ENCODE measurements around the gene GRAP.

GRAP gene

GRCh38 chr17:19018600-19018950 lies 28.2 kb downstream of the GRAP start:
- no peak for DNase-seq (ENCODE audit: low spot score)

GRCh38 chr17:19017804-19018599 lies 28.8 kb downstream of the GRAP start:
- DNase-seq (ENCODE audit: low spot score): no peak

- DNase-seq (ENCODE audit: low spot score): no peak
Measured at GRCh38 chr17:19017401-19017800, 29.4 kb downstream of the GRAP start.

- DNase-seq (ENCODE audit: low spot score): no peak
Measured at GRCh38 chr17:19016881-19017280, 29.9 kb downstream of the GRAP start.

GRCh38 chr17:19016297-19016696 lies 30.5 kb downstream of the GRAP start:
- DNase-seq (ENCODE audit: low spot score): no peak

- no peak for DNase-seq (ENCODE audit: low spot score)
Measured at GRCh38 chr17:19015428-19015827, 31.3 kb downstream of the GRAP start.

GRCh38 chr17:19014628-19015215 lies 32.0 kb downstream of the GRAP start:
- no peak for DNase-seq (ENCODE audit: low spot score)

GRCh38 chr17:19013806-19014627 lies 32.7 kb downstream of the GRAP start:
- no peak for DNase-seq (ENCODE audit: low spot score)

GRCh38 chr17:19013226-19013625 lies 33.5 kb downstream of the GRAP start:
- DNase-seq (ENCODE audit: low spot score): no peak

- no peak for DNase-seq (ENCODE audit: low spot score)
Measured at GRCh38 chr17:19012171-19013080, 34.3 kb downstream of the GRAP start.

GRCh38 chr17:19011581-19011980 lies 35.2 kb downstream of the GRAP start:
- DNase-seq (ENCODE audit: low spot score): no peak

- peak; percentile 29 for DNase-seq (ENCODE audit: low spot score)
Measured at GRCh38 chr17:19010729-19011505, 35.8 kb downstream of the GRAP start.

GRCh38 chr17:19009970-19010369 lies 36.8 kb downstream of the GRAP start:
- no peak for DNase-seq (ENCODE audit: low spot score)

- no peak for DNase-seq (ENCODE audit: low spot score)
Measured at GRCh38 chr17:19006698-19007097, 40.1 kb downstream of the GRAP start.

GRCh38 chr17:19005789-19006430 lies 40.8 kb downstream of the GRAP start:
- no peak for DNase-seq (ENCODE audit: low spot score)

GRCh38 chr17:19005137-19005773 lies 41.5 kb downstream of the GRAP start:
- DNase-seq (ENCODE audit: low spot score): no peak

- peak; percentile 76 for DNase-seq (ENCODE audit: low spot score)
Measured at GRCh38 chr17:19004421-19005136, 42.2 kb downstream of the GRAP start, which contains the start of gene FAM83G. Gene FAM83G (minus strand): TSS chr17:19004764. CDS start chr17:19004041, 723 bp downstream.

- peak; percentile 57 for DNase-seq (ENCODE audit: low spot score)
Measured at GRCh38 chr17:19003543-19004420, 43.0 kb downstream of the GRAP start.
